Peyer's patch (tissue), 4 donors: ENCODE results near the gene RBMS2.

Experiments
- CTCF ChIP-seq, 6 experiments: fragments of 450-650 bp in 4 of 6; fragments of 200-600 bp in 2 of 6; sonication (generic) in 1 of 6; IDR thresholded peaks; one replicate each; pipeline ENCODE4 v1.5.1; 2017 to 2019; ENCODE audit warnings: antibody characterized with exemption in 6 of 6, mild to moderate bottlenecking in 3 of 6, moderate library complexity in 1 of 6
- POLR2A ChIP-seq, 2 donors: fragments of 450-650 bp; IDR thresholded peaks; one replicate each; pipeline ENCODE4 v1.5.1; 2017; ENCODE audit warnings: antibody characterized with exemption in 2 of 2, mild to moderate bottlenecking in 2 of 2, moderate library complexity in 2 of 2

DNA sequence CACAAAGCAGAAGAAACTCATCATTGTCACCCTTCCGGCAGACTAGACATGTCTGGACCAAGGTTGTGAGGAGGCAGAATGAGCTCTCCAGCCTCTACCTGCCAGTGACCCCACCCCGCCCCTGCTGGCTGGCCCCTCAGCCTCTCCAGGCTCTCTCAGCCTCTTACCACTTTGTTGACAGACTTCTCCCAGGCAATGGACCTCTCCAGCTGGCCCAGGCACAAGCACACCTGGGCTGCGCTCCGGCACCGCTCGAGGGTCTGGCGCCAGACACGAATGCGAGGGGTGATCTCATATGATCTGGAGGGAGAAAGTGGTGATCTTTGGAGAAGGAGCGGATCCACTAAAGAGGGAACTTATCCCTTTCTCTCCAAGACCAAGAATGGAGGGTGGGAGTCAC lies 78.2 kb downstream of the RBMS2 start:
- TF ChIP-seq POLR2A (IDR thresholded peaks at IDR 0.05) (no peak), CTCF (IDR thresholded peaks at IDR 0.05) (no peak)
